Thyroid gland (tissue), 4 donors: Measurements from ENCODE around the gene SPOCK1. TPM values are rescaled to one million over a fixed set of nuclear protein-coding genes. Genes with fewer than 3 reads are reported as not detected.
A peak's percentile ranks its signal among the peaks of the same experiment; 100 is the strongest.

Source experiments
- DNase-seq, 2 donors: peaks; one replicate each; pipeline ENCODE4 v3.0.0-alpha.2; 2019
- H3K27ac ChIP-seq, 3 donors: fragments of 200-600 bp; sonication (generic); 1 replicate in 2 of 3; 2 replicates in 1 of 3; pipeline ENCODE4 v1.5.1; 2016 to 2019; ENCODE audit warnings: mild to moderate bottlenecking in 1 of 3, moderate library complexity in 1 of 3
- H3K27me3 ChIP-seq: fragments of 200-600 bp; sonication (generic); one replicate; pipeline ENCODE4 v1.5.1; 2019
- H3K36me3 ChIP-seq, 2 donors: fragments of 200-600 bp; sonication (generic); one replicate each; pipeline ENCODE4 v1.5.1; 2016 to 2019
- H3K4me1 ChIP-seq, 2 donors: fragments of 200-600 bp; sonication (generic); one replicate each; pipeline ENCODE4 v1.5.1; 2017 to 2019
- H3K4me3 ChIP-seq, 3 donors: fragments of 200-600 bp; sonication (generic); replicated peaks in 1 of 3; 1 replicate in 2 of 3; 2 replicates in 1 of 3; pipeline ENCODE4 v1.5.1; 2016; ENCODE audit warnings: mild to moderate bottlenecking in 1 of 3
- H3K9me3 ChIP-seq: fragments of 200-600 bp; sonication (generic); one replicate; pipeline ENCODE4 v1.5.1; 2017
- POLR2A ChIP-seq, 2 donors: fragments of 450-650 bp; IDR thresholded peaks; one replicate each; pipeline ENCODE4 v1.6.1; 2017; ENCODE audit warnings: antibody characterized with exemption in 2 of 2, mild to moderate bottlenecking in 2 of 2, moderate library complexity in 1 of 2
- WGBS, 2 donors: methylation state at CpG; one replicate each; pipeline ENCODE4 v1.1.5; 2017; 5-methylcytosine and 5-hydroxymethylcytosine counted together
- intact Hi-C: fragments of 100-400 bp; cut with DNase I; formaldehyde crosslinking; loops from one replicate; pipeline ENCODE4 v1.15.1; 2023
- total RNA-seq, 4 donors: library from RNA; depleted of rRNA; stranded (reverse); fragments of >200 nt; gene quantifications; one replicate each; pipeline ENCODE4 v1.2.3, GENCODE V29; 2016
- TF ChIP-seq, protein P1 (sequence below), 6 experiments: fragments of 200-600 bp in 3 of 6; fragments of 450-650 bp in 3 of 6; sonication (generic) in 3 of 6; IDR thresholded peaks; one replicate each; pipeline ENCODE4 v1.5.1; 2016 to 2019; ENCODE audit warnings: antibody characterized with exemption in 6 of 6, mild to moderate bottlenecking in 2 of 6, inconsistent platforms in 1 of 6, moderate library complexity in 1 of 6

SPOCK1 gene
- total RNA-seq, 4 donors from 2014 or later: 15.8 to 34.1 (median 27.5) TPM

GRCh38 chr5:137403869-137404268, 95.3 kb downstream of the SPOCK1 start:
- H3K9me3 ChIP-seq: no peaks in the 10 kb centered on the region
- WGBS, 2 donors: 88 to 92% methylated on average over 8 of the region's 8 CpGs
- intact Hi-C loops: no loop called here
- DNase-seq: no peak
- no peak overlapping the region for H3K27ac ChIP-seq
- no peak for TF ChIP-seq POLR2A (IDR thresholded peaks at IDR 0.05)
- TF ChIP-seq, protein P1, sequence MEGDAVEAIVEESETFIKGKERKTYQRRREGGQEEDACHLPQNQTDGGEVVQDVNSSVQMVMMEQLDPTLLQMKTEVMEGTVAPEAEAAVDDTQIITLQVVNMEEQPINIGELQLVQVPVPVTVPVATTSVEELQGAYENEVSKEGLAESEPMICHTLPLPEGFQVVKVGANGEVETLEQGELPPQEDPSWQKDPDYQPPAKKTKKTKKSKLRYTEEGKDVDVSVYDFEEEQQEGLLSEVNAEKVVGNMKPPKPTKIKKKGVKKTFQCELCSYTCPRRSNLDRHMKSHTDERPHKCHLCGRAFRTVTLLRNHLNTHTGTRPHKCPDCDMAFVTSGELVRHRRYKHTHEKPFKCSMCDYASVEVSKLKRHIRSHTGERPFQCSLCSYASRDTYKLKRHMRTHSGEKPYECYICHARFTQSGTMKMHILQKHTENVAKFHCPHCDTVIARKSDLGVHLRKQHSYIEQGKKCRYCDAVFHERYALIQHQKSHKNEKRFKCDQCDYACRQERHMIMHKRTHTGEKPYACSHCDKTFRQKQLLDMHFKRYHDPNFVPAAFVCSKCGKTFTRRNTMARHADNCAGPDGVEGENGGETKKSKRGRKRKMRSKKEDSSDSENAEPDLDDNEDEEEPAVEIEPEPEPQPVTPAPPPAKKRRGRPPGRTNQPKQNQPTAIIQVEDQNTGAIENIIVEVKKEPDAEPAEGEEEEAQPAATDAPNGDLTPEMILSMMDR (IDR thresholded peaks at IDR 0.05): no peak
- no peaks in the 10 kb centered on the region for H3K27me3 ChIP-seq
- H3K4me1 ChIP-seq: no peaks in the 10 kb centered on the region
- no peaks in the 10 kb centered on the region for H3K36me3 ChIP-seq
- no peak overlapping the region for H3K4me3 ChIP-seq

DNA sequence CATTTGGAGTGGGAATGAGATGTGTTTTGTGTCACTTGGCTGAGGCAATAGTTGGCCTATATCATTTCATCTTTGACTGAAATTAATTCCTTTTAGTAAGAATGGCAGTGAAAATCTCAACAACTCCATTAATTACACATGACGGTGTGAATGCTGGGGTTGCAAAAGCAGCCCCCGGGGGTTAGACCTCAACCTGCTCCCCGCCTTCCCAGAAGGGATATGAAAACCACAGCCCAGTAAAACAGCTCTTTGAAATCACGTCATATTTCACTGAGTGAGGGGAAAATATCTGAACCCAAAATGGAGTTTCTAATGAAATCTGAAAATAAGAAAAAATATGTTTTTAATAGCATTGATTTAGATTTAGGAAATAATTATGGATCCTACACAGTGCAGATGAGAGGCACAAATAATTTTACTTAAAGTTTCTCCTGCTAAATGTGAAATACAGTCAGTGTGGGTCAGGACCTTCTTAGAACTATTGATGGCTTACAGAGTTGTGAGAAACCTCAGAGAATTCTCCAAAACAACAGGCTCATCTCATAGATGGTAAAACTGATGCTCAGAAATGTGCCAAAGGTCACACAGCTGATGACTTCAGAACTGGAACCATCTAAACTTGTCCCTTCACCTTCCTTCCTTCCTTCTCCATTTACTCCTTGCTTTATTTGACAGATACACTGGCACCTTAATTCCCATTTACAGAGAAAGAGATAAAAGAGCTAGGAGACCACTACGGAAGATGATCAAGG, 96.5 kb downstream of the SPOCK1 start:
- Histone ChIP-seq H3K9me3 (no peaks in the 10 kb centered on the region), H3K27me3 (no peaks in the 10 kb centered on the region), H3K27ac (no peak overlapping the region), H3K4me3 (no peak overlapping the region), H3K36me3 (no peaks in the 10 kb centered on the region), H3K4me1 (no peaks in the 10 kb centered on the region)
- DNase-seq: no peak
- intact Hi-C loops: no loop called here
- 84 to 89% methylated on average over 5 of the region's 5 CpGs for WGBS, 2 donors
- TF ChIP-seq, protein P1 (IDR thresholded peaks at IDR 0.05): no peak
- no peak for TF ChIP-seq POLR2A (IDR thresholded peaks at IDR 0.05)

- H3K27me3 ChIP-seq: no peaks in the 10 kb centered on the region
- no peak overlapping the region for H3K27ac ChIP-seq
- H3K9me3 ChIP-seq: no peaks in the 10 kb centered on the region
- H3K36me3 ChIP-seq: no peaks in the 10 kb centered on the region
- 75 to 84% methylated on average over 2 of the region's 2 CpGs for WGBS, 2 donors
- no peak overlapping the region for H3K4me3 ChIP-seq
- TF ChIP-seq POLR2A (IDR thresholded peaks at IDR 0.05): no peak
- TF ChIP-seq, protein P1 (IDR thresholded peaks at IDR 0.05): no peak
- no peaks in the 10 kb centered on the region for H3K4me1 ChIP-seq
- DNase-seq: no peak
- intact Hi-C loops: no loop called here
Observed at GRCh38 chr5:137401946-137402345, 97.2 kb downstream of the SPOCK1 start.

GRCh38 chr5:137400571-137400970, 98.6 kb downstream of the SPOCK1 start:
- no peak overlapping the region for H3K27ac ChIP-seq
- no peaks in the 10 kb centered on the region for H3K27me3 ChIP-seq
- TF ChIP-seq, protein P1 (IDR thresholded peaks at IDR 0.05): no peak
- no peak for TF ChIP-seq POLR2A (IDR thresholded peaks at IDR 0.05)
- intact Hi-C loops: no loop called here
- H3K4me3 ChIP-seq: no peak overlapping the region
- WGBS, 2 donors: 48 to 53% methylated on average over 5 of the region's 5 CpGs
- no peaks in the 10 kb centered on the region for H3K4me1 ChIP-seq
- H3K36me3 ChIP-seq: no peaks in the 10 kb centered on the region
- no peaks in the 10 kb centered on the region for H3K9me3 ChIP-seq
- DNase-seq: peak; percentile 53 to 60

- Histone ChIP-seq H3K27me3 (no peaks in the 10 kb centered on the region), H3K4me1 (no peaks in the 10 kb centered on the region), H3K9me3 (no peaks in the 10 kb centered on the region), H3K27ac (no peak overlapping the region), H3K36me3 (no peaks in the 10 kb centered on the region), H3K4me3 (no peak overlapping the region)
- WGBS, 2 donors: 59 to 76% methylated on average over 3 of the region's 3 CpGs
- intact Hi-C loops: no loop called here
- no peak for DNase-seq
- no peak for TF ChIP-seq POLR2A (IDR thresholded peaks at IDR 0.05)
- TF ChIP-seq, protein P1 (IDR thresholded peaks at IDR 0.05): no peak
Observed at GRCh38 chr5:137399911-137400310, 99.2 kb downstream of the SPOCK1 start.
